Activated T-helper 9 cell treated with anti-CD3 and anti-CD28 coated beads, Interleukin-2, amount 50 U/mL, for 16 hours (primary cell): Measurements from ENCODE around the gene ACBD5.
"Not testable (repeated sequence)": the region's sequence is repeated elsewhere in the genome, so short reads cannot be mapped to it uniquely, and the experiment has no call there.

ENCODE experiments used
- DNase-seq: peaks from one replicate; pipeline ENCODE4 v3.0.0-alpha.2; 2020; ENCODE audit warnings: low read depth

ACBD5 gene, protein sequence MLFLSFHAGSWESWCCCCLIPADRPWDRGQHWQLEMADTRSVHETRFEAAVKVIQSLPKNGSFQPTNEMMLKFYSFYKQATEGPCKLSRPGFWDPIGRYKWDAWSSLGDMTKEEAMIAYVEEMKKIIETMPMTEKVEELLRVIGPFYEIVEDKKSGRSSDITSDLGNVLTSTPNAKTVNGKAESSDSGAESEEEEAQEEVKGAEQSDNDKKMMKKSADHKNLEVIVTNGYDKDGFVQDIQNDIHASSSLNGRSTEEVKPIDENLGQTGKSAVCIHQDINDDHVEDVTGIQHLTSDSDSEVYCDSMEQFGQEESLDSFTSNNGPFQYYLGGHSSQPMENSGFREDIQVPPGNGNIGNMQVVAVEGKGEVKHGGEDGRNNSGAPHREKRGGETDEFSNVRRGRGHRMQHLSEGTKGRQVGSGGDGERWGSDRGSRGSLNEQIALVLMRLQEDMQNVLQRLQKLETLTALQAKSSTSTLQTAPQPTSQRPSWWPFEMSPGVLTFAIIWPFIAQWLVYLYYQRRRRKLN

DNA sequence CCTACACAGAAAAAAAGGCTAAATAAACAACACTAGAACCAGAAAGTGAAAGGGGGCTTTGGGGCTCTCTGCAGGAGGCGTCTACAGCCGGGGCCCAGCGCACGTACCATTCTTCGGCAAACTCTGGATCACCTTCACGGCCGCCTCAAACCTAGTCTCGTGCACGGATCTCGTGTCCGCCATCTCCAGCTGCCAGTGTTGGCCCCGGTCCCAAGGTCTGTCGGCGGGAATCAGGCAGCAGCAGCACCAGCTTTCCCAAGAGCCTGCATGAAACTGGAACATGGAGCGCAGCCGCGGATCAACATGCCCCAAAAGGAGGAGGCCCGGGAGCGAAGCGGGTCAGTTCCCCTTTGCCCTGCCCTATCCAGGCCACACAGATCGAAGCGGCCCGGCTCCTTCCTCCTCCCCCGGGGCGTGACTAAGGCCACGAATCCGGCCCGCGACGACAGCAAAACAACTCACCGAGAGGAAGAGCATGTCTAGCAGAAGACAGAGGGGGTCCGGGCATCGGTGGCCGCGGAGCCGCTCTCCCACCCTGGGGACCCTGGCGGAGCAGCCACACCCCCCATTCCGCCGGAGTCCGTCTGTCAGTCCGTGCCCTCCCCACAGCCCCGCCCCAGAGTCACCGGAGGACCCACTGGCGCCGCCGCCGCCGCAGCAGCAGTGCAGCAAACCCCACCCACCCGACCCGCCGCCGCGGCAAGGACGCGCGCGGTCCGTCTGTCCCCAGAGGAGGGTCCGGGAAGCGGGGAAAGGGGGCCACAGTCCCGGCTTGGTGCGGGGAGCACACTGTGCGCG lies at the start of gene ACBD5:
TSS of gene ACBD5 (minus strand) at position 586 of the 798 bp plus-strand sequence. CDS start at position 477, 109 bp downstream.
- peak; percentile 71 for DNase-seq

DNA sequence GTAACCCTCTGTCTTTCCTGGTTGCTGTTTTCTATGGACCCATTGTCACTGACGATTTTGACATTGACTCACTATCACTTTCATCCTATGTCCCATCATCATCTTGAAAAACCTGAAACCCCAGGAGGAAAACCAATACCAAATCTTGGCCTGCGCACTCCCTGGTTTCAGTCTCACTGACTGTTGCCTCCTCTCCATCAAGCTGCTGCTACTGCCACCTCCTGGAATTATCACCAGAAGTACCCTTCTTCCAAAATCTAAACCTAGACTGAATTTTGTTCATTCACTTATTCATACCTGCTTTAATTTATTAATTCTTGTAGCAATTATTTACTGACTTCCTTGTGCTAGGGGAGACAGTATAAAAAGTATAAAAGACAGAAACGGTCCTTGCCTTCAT lies 44.5 kb upstream of the ACBD5 start:
- DNase-seq, result peak; percentile 3

DNA sequence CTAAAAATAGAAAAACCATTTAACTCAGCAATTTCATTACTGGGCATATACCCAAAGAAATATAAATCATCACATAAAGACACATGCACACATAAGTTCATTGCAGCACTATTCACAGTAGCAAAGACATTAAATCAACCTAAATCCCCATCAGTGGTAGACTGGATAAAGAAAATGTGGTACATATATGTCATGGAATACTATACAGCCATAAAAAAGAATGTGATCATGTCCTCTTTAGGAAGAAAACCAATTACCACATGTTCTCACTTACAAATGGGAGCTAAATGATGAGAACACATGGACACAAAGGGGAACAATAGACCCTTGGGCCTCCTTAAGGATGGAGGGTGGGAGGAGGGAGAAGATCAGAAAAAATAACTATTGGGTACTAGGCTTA lies 36.0 kb upstream of the ACBD5 start:
- DNase-seq, result no peak

DNA sequence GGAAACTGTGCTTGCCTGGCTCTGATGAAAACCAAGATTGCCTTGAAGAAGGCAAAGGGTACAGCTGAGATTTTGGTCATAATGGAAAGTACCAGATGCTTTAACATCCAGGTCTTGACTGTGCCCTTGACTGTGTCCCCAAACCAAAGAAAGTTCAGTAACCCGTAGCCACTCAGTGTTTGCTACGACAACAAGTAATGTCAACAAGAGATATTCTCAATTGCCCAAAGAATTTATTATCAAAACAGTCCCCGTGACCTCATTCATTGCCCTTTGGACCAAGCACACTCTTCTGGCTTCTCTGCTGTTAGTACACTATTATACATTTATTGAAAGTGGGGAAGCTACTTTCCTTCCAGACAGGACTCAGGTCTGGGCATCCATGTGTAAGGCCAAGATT lies 25.4 kb upstream of the ACBD5 start:
- DNase-seq, result not testable (repeated sequence)

DNA sequence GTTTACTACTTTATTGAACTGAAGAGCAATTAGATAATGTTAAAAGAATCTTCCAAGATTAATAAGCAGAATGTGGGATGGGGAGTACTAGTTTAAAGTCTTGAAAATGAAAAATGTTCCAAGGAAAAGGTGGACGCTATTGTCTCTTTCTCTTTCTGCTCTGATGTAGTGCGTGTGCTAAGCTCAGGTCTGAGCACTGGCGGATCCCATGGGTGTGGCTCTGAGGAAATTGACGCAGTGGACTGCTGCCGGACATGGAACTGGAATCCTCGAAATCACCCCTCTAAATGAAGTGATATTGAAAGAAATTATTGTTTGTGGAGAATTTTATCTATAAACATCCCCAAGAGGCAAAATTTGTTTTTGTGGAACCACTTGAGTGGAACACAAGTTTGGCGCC lies 22.2 kb upstream of the ACBD5 start:
- DNase-seq, result not testable (repeated sequence)

DNA sequence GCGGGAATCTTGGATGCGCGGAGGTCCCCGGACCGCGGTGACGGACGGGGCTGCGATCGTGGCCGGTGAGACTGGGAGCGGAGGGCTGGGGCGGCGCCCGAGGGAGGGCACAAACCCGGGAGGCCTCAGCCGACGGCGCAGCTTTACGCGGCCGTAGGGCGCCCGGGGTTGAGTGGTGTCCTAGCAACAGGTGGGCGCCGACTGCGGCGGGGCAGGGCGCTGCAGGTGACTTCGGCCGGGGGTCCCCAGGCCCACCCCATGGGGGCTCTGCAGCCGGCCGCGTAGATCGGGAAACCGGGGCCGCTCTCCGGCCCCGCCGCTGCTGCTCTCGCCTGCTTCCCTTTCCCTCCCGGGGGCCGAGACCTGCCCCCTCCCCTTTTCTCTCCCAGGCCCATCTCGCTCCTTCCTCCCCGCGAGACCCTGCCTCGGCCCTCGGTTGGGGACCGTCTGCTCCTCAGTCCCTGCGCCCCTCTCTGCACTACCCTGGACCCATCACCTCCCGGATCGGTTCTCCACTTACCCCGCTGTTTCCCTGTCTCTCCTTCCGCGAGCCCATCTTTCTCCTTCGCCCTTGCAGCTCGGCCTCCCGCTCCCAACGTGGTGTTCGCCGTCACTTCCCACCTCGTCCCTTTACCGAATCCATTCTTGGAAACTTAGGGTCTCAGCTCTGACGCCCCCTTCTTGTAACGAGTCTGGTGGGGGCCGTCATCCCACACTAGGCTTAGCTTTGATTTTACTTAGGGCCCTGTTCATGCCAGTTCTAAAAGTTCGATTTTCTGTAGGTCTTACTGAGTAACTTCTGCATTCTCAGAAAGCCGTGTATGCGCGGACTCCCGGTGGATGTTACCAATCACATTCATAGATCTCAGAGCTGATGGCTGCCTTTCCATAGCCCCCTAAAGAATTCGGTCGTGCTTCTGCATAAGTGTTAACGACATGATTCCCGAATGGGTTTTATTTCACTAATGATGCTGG lies 18.5 kb upstream of the ACBD5 start:
- DNase-seq, result no peak

DNA sequence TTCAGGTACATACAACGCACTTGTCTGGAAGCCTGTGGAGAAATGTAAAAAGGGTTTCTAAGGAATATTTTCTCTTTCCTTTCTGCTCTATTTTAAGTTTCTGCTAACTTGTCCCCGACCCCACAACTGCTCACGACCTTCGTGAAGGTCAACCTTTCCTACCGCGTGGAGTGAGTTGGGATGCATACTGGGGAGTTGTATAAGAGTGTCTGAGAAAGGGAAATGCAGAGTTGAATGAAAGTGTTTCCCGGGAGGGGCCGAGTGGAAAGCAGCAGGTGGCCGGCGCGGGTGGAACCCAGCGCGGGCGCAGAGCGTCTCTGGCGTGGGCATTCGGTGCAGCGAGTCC lies 17.9 kb upstream of the ACBD5 start:
- no peak for DNase-seq

DNA sequence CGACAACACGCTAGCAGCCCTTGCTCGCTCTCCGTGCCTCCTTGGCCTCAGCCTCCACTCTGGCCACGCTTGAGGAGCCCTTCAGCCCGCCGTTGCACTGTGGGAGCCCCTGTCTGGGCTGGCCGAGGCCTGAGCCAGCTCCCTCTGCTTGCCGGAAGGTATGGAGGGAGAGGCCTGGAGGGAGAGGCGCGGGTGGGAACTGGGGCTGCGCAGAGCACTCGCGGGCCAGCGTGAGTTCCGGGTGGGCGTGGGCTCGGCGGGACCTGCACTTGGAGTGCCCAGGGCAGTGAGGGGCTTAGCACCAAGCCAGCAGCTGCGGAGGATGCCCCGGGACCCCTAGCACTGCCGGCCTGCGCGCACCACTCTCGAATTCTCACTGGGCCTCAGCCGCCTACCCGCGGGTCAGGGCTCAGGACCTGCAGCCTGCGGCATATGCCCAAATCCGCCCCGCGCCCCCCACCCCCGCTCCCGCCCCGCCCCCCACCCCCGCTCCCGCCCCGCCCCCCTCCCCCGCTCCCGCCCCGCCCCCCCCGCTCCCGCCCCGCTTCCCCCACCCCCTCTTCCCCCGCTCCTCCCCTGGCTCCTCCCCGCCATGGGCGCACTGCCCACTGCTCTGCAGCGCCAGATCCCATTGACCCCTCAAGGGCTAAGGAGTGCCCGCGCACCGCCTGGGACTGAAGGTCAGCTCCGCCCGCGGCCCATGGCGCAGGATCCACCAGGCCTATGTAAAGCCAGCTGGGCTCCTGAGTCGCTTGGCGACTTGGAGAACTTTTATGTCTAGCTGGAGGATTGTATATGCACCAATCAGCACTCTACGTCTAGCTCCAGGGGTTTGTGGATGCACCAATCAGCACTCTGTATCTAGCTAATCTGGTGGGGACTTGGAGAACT lies 15.9 kb upstream of the ACBD5 start:
- DNase-seq, result no peak

DNA sequence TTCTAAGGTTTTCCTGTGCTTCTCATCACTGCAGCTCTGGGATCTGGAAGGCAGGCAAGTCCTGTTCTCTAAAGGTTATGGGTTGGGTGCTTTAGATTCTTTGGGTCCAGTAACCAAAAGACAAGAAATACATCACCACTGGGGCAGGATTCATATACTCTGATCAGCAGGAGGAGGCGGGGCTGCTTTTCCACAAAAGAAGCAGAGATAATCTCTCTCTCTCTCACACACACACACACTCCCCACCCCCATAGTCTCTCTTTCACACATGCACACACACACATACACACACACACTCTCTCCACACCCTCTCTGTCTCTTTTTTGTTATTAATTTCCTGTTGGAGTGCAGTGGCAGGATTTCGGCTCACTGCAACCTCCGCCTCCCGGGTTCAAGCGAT lies 13.0 kb upstream of the ACBD5 start:
- DNase-seq, result no peak

DNA sequence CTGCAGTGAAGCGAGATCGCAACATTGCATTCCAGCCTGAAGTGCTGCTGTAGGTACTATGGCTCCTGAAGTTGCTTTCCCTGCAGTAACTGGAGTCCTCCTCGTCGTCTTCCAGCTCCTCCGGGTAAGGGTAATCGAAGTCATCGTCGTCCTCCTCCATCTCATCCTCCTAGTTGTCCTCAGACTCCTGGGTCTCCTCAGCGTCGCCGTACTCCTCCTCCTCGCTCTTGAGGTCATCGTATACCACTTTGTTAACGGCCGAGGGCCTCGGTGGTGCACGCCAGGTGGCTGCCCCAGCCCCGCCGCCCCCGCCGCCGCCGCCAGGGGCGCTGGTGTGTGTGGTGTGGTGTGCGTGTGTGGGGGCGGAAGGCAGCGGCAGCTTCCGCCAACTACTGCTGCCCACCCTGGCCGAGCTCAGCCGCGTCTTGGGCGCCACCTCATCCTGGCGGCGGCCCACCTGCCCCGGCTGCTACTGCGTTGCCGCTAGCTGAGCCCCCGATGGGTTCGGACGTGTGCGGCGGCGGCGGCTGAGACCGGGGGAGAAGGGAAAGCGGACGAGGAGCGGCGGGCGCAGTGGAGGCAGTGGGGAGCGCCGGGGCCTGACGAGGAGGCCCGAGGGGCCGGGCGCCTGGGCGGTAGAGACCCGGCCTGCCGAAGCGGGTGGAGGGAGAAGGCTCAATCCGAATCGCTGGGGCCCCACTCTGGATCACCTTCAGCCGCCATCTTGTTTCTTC lies 11.8 kb upstream of the ACBD5 start:
- DNase-seq, result peak; percentile 80

DNA sequence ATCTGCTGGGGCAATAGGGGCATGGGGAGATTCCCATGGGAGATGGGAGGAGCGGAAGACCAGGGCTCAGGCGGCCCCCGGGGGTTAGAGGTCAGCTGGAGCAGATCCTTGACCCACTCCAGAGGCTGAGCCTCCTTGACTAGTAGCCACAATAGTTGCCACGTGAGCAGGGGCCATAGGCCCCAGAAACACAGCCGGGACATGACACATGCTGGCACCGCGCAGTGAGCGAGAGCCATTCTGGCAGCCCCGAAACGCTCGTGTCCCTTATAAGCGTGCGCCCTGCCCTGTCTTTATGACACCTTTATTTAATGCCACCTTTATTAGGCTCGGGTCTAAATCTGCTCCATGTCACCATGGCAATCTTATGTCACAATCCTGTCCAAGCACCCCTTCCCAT lies 11.0 kb upstream of the ACBD5 start:
- DNase-seq, result no peak

DNA sequence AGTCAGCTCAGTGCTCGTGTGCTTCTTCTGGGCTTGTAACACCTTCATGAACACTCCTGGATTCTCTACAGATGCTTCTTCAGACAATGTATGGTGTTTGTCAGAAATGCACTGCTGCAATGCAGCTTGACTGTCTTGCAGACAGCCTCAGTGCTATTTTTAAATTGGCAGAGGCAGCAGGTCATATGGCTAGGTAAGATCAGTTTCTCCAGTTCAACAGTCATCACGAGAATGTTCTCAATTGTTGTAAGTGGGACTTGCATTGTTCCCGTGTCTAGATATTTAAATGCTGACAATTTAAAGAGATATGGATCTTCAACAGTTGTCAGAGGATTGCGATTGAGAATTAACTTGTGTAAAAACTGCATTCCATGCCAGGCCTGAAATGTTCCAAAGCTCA lies 7.6 kb upstream of the ACBD5 start:
- no peak for DNase-seq

DNA sequence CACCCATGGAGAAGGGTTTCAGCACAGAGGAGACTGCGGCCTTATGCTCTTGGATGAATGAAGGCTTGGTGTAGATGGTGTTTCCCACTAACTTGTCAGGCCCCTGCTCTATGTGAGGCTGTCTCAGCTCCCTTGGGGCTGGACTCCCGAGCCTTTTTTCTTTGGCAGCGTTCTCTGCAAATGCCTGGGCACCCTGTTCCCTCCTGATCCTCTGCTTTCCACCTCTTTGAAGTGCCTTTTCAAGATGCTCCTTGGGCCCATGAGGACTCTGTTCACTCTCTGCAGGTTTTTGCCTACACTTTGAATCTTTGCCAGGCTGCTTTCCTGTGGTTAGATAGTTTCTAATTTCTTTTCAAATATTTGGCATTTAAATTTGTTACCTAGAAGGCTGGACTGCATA lies 6.8 kb upstream of the ACBD5 start:
- DNase-seq, result no peak

DNA sequence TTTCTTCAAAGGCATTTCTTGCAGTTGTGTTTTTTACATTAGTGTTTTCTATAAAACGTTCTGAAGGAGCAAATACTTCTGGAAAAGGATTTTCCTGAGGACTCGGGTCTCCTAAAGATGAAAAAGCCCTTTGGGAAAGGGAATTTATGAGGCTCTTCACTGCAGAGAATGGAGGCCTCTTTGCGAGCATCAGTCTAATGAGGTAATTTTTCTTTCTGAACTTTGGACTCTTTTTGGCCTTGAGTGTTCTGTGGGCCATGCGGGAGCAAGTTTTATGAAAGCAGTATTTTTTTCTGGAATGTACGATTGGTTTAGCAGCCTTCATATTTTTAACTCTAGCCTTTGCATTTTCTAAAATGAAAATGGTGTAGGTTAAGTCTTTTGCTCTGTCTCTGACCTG lies 6.4 kb upstream of the ACBD5 start:
- DNase-seq, result no peak

DNA sequence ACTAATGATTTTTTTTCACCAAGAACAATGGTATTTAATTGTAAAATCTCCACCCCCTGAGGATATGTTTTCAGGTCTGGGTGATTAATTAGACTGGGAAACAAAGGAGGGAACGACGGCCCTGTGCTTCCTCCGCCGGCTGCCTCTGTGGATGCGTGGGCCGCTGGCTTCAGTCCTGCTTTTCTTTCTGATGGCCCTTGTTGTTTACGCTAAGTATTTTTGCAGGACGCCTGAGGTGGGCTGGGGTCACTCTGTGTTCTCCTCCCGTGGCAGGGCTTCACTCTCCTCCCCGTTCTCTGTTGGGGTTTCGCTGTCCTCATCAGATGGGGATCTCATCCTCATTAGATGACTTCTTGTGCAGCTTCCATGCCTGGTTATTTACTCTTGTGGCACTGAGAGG lies 5.2 kb upstream of the ACBD5 start:
- no peak for DNase-seq

DNA sequence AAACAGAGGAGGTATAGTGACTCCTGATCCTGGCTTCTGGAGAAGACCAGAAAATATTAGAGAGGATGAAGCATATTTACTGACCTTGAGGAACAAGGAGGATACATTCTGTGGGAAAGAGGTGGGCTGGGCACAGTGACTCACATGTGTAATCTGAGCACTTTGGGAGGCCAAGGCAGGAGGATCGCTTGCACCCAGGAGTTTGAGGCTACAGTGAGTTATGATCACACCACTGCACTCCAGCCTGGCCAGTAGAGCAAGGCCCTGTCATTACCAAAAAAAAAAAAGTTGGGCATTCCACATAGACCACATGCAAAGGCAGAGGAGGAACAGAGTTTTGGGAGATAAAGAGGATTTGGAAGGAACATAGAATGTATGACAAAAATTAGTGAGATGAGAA lies 4.4 kb upstream of the ACBD5 start:
- no peak for DNase-seq

DNA sequence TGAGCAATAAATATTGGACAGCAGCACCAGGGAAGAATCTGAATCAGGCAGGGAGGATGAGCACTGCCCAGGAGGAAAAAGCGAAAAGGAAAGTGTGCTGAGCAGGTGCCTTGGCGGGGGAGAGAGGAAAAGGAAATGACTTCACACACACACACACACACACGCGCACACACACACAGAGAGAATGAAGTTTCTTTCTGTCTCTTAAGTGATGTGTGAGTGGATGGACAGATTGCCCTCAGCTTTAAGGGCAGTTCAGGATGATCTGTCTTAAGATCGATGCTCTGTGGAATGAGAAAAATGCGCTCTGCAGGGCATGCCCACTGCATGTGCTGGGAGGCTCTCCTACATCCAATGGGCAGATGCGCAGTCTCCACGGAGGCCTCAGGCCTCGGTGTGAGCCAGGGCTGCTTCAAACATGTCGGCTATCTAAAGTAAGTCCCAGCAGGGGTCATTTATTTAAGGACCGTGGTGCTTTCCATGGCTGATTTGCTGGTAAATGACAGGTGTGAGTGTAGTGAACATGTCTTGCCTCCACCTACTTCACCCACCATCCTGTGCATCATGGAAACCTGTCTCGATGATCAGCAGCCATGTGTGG lies 2.5 kb upstream of the ACBD5 start:
- peak; percentile 45 for DNase-seq

DNA sequence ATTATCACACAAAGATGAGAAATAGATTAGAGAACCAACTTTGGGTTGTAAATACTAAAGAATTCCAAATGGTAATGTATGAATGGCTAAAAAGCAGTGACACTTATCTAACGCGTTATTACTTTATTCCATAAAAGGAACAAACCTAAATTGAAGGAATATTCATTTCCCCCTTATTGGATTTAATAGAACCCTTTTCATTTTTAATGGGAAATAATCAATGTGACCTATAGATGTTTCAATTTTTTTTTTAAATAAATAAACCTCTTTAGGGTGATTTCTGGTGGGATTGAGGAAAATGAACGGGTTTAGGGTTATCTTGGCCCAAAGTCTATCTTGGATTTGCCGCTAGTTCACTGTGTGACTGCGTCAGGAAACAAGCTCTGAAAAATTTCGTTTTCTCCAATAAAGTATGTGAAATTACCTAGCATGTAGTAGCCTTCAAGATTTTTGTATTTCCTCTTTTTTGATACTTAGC lies 1.9 kb upstream of the ACBD5 start:
- DNase-seq, result no peak

DNA sequence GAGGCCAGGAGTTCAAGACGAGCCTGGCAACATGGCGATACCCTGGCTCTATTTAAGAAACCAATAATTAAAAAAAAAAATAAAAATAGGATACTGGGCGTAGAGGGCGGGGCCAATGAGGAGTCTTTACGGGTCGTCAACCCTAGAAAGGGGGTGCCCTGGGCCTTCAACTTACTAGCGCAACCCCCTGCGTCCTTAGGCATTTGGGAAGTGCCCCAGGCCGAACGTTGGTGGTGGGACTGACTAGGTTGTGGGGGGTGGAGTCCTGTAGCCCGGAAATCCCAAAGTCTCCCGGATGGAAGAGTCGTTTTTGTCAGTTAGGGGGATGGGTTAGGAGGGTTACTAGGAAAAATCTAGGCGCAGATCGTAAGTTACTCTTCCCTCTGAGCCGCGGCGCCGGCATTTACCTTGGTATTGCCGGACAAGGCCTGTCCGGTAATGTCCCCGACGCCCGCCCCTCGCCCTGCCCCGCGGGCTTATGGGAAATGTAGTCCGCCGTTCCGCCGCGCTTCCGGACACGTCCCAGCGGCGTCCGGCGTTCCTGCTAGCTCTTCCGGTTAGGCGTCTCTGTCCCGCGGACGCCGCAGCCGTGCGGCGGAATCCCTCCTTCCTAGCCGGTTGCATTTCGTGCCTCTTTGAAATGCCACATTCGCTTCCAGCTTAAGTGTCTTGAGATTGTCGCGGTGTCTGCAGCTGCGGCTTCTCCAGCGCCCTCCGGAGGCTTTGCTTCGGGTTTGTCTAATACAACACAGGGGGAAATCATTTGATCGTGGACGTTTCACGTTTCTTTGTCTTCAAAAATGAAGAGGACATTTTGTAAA lies 1.3 kb upstream of the ACBD5 start:
- DNase-seq, result peak; percentile 83
